ENCODE measurements around the gene GDPD4.

The GDPD4 gene

DNA sequence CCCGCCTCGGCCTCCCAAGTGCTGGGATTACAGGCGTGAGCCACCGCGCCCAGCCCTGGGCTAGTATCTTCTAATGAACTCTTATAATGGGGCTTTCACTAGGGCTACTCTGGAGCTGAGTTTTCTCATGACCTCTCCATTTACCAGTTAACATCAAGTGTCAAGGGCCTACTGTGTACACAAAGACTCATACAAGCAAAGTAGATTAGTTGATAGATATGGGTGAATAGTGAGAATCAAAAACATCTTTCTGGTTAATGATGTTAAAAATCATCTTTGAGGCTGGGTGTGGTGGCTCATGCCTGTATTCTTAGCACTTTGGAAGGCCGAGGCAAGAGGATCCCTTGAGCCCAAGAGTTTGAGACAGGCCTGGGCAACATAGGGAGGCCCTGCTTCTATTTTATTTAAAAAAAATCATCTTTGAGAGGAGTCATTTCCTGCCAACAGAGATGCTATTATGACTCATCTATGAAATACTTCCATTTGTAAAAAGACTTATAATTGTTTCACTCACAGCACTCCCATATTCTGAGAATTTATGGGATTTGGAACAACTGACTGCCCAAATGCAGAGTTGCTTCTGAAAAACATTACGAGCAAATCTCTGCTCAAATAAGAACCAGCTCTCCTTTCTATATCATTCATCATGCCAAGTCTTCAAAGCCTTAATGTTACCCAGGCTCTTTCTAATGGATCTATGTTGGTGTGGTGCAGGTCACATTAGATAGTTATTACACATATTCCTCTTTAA is 57.0 kb downstream of the GDPD4 start:
- DNase-seq (ENCODE audit: low read depth): peak; percentile 16
- no peak overlapping the region for H3K4me3 ChIP-seq (ENCODE audit: low read length)
- TF ChIP-seq, protein P1, sequence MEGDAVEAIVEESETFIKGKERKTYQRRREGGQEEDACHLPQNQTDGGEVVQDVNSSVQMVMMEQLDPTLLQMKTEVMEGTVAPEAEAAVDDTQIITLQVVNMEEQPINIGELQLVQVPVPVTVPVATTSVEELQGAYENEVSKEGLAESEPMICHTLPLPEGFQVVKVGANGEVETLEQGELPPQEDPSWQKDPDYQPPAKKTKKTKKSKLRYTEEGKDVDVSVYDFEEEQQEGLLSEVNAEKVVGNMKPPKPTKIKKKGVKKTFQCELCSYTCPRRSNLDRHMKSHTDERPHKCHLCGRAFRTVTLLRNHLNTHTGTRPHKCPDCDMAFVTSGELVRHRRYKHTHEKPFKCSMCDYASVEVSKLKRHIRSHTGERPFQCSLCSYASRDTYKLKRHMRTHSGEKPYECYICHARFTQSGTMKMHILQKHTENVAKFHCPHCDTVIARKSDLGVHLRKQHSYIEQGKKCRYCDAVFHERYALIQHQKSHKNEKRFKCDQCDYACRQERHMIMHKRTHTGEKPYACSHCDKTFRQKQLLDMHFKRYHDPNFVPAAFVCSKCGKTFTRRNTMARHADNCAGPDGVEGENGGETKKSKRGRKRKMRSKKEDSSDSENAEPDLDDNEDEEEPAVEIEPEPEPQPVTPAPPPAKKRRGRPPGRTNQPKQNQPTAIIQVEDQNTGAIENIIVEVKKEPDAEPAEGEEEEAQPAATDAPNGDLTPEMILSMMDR (conservative IDR thresholded peaks at IDR 0.05; ENCODE audit: low read depth, low read length): no peak

DNA sequence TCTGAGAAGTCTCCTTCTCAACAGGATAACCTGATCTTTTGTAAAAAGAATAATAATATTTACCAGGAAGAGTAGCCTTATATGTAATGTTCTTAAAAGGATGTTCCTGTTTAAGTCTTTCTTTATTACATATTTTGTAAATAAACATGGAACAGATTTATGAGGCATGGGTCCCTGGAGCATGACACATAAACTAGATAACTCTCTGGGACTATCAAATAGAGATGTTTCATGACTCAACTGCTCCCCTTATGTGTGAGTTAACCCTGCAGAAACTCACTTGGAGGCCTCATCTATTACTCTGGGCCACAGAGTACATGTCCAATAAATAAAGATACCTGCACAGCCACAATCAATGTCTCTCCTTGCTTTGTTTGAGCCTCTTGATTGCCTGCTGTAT is 64.6 kb downstream of the GDPD4 start:
- no peak overlapping the region for H3K4me3 ChIP-seq (ENCODE audit: low read length)
- TF ChIP-seq, protein P1 (conservative IDR thresholded peaks at IDR 0.05; ENCODE audit: low read depth, low read length): no peak
- DNase-seq (ENCODE audit: low read depth): no peak

DNA sequence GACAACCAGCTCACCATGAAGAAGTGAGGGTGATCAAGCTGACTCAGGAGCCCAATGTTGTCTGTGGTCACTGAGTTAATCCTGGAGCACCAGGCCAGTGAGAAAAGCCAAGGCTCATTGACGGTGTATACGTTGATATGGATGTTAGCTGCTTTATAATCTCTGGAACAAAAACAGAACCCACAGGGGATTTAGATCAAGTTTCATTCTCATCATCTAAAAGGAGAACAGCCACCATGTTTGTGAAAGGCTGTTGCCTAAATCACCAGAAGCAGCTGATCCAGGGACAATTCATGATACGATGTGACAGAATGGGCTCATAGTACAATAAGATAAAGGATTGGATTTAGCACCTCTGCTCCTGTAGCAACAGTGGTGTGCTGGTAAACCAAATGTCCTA is 68.5 kb downstream of the GDPD4 start:
- H3K4me3 ChIP-seq (ENCODE audit: low read length): no peak overlapping the region
- TF ChIP-seq, protein P1 (conservative IDR thresholded peaks at IDR 0.05; ENCODE audit: low read depth, low read length): no peak
- DNase-seq (ENCODE audit: low read depth): no peak

DNA sequence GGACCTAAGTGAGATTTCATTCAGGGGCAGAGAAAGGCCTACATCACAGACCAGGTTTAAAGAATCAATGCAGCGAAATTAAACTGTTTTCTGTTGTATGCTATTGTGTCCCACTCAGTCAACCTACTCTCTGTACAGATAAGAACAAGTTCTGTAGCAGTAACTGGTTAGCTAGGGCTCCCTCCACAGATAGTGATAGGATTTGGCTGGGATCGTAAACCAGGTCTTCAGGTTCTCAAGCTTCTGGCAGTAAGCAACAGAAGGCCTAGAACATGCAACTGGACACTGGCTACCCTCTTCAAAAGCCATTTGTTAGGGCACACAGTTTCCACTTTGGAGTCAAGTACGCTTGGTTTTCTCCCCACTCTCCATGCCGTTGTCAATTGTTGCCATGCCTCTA is 69.2 kb downstream of the GDPD4 start:
- no peak overlapping the region for H3K4me3 ChIP-seq (ENCODE audit: low read length)
- DNase-seq (ENCODE audit: low read depth): no peak
- TF ChIP-seq, protein P1 (conservative IDR thresholded peaks at IDR 0.05; ENCODE audit: low read depth, low read length): no peak

DNA sequence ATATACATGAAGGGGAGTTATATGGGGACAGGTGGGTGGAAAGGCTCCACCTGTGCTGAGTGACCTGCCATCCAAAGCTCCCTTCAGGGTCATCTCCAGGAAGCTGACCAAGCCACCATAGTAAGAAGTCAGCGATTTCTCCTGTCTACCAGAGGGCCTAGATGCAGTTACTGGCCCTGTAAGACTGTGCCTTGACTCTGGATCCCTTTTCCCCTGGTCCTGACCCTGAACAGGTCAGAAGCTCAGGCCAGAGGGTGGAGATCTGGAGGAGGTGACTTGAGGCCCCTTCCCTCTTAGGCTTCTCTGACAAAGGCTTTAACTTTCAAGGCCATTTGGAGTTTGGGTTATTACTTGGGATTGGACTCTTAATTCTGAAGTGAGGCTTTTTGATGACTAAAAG is 69.7 kb downstream of the GDPD4 start:
- TF ChIP-seq, protein P1 (conservative IDR thresholded peaks at IDR 0.05; ENCODE audit: low read depth, low read length): no peak
- no peak overlapping the region for H3K4me3 ChIP-seq (ENCODE audit: low read length)
- no peak for DNase-seq (ENCODE audit: low read depth)

DNA sequence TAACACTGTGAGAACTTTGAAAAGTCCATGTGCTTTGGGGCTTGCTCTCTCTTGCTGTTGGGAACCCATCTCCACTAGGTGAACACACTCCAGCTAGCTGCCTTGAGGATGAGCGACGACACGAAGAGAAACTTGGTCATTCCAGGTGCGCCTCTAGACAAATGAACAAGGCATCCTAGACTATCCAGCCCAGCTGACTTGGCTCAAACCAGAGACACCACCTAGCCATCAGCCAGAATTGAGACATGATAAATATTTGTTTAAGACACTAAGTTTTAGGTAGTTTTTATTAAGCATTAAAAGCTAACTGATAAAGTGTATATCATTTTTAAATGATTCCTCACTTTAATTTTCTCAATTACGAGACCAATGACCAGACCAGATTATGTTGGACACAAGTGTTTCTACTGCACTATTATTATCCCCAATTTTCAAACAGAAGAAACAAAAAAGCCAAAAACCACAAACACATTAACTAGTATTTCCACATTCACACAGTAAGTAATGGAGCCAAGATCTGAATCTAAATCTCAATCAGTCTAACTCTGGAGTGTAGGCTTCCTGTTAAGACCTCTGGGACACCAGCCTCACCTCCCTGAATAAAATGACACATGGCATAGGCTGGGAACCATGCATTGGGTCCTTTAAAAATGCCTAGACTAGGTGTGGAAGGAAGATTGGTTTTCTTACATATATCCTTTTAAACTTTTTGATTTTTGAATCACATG is 70.4 kb downstream of the GDPD4 start:
- no peak for DNase-seq (ENCODE audit: low read depth)
- no peak overlapping the region for H3K4me3 ChIP-seq (ENCODE audit: low read length)
- TF ChIP-seq, protein P1 (conservative IDR thresholded peaks at IDR 0.05; ENCODE audit: low read depth, low read length): no peak

DNA sequence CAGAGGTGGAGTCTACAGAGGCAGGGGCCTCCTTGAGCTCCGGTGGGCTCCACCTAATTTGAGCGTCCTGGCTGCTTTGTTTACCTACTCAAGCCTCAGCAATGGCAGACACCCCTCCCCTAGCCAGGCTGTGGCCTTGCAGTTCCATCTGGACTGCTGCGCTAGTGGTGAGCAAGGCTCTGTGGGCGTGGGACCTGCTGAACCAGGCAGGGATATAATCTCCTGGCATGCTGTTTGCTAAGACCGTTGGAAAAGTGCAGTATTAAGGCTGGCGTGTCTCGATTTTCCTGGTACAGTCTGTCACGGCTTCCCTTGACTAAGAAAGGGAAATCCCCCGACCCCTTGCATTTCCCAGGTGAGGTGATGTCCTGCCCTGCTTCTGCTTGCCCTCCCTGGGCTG is 77.7 kb downstream of the GDPD4 start:
- TF ChIP-seq, protein P1 (conservative IDR thresholded peaks at IDR 0.05; ENCODE audit: low read depth, low read length): no peak

More for the DNA sequence above, 77.7 kb downstream of the GDPD4 start:
- no peak overlapping the region for H3K4me3 ChIP-seq (ENCODE audit: low read length)
- peak; percentile 90 for DNase-seq (ENCODE audit: low read depth)

All from retinal pigment epithelial cell (primary cell).